ENCODE measurements around the gene SNRPA1. TPM values are rescaled to one million over a fixed set of nuclear protein-coding genes. Genes with fewer than 3 reads are reported as not detected.

The SNRPA1 gene
- total and polyA plus RNA-seq, 2 experiments from 2014 or later = 35.2 to 70.4 TPM

- Histone ChIP-seq H3K9me3 (ENCODE audit: low read depth) (no peaks in the 10 kb centered on the region), H3F3A (ENCODE audit: insufficient read depth) (no peaks in the 10 kb centered on the region), H4K20me1 (ENCODE audit: insufficient read depth) (no peaks in the 10 kb centered on the region), H3K4me3 (no peak overlapping the region), H3K36me3 (ENCODE audit: low read depth) (no peaks in the 10 kb centered on the region), H3K4me1 (ENCODE audit: insufficient read depth) (no peaks in the 10 kb centered on the region), H3K27ac (no peak overlapping the region), H3K4me2 (ENCODE audit: unreplicated experiment) (no peak overlapping the region), H3K9ac (no peak overlapping the region), H2AFZ (no peak overlapping the region), H3K9me2 (ENCODE audit: insufficient read depth) (no peaks in the 10 kb centered on the region), H3K27me3 (replicated peaks; ENCODE audit: insufficient read depth) (peaks cover 2% of the 10 kb centered on the region; the same call in 1 of the 2 replicates), H3K79me2 (ENCODE audit: insufficient read depth) (no peaks in the 10 kb centered on the region)
- WGBS, 2 experiments (ENCODE audit: low coverage in 1 of 2, low lambda C conversion rate in 2 of 2, missing lambda C conversion rate in 2 of 2) = 42 to 44% methylated on average over 17 of the region's 17 CpGs
- in situ Hi-C loops (cut with MboI) = no loop called here
- DNase-seq = no peak
- no peak for TF ChIP-seq EZH2phosphoT487 (IDR thresholded peaks at IDR 0.05; ENCODE audit: insufficient read depth, low read depth)
- TF ChIP-seq EZH2 (IDR thresholded peaks at IDR 0.05; ENCODE audit: insufficient read depth, poor library complexity, severe bottlenecking) = no peak
Measured at GRCh38 chr15:101327147-101327740, 32.2 kb upstream of the SNRPA1 start.

GRCh38 chr15:101326462-101327146 lies 31.6 kb upstream of the SNRPA1 start:
- 58 to 68% methylated on average over 20 to 21 of the region's 21 CpGs for WGBS, 2 experiments (ENCODE audit: low coverage in 1 of 2, low lambda C conversion rate in 2 of 2, missing lambda C conversion rate in 2 of 2)
- no peaks in the 10 kb centered on the region for H3K79me2 ChIP-seq (ENCODE audit: insufficient read depth)
- no peak overlapping the region for H3K4me2 ChIP-seq (ENCODE audit: unreplicated experiment)
- H3K4me3 ChIP-seq = no peak overlapping the region
- no peak overlapping the region for H3K27ac ChIP-seq
- no peaks in the 10 kb centered on the region for H3K9me2 ChIP-seq (ENCODE audit: insufficient read depth)
- in situ Hi-C loops (cut with MboI) = no loop called here
- TF ChIP-seq EZH2 (IDR thresholded peaks at IDR 0.05; ENCODE audit: insufficient read depth, poor library complexity, severe bottlenecking) (no peak), EZH2phosphoT487 (IDR thresholded peaks at IDR 0.05; ENCODE audit: insufficient read depth, low read depth) (no peak)
- no peaks in the 10 kb centered on the region for H3F3A ChIP-seq (ENCODE audit: insufficient read depth)
- H3K27me3 ChIP-seq (replicated peaks; ENCODE audit: insufficient read depth) = peaks cover 9% of the 10 kb centered on the region; the same call in 1 of the 2 replicates
- no peak for DNase-seq
- H3K36me3 ChIP-seq (ENCODE audit: low read depth) = no peaks in the 10 kb centered on the region
- H3K9ac ChIP-seq = no peak overlapping the region
- H3K9me3 ChIP-seq (ENCODE audit: low read depth) = no peaks in the 10 kb centered on the region
- H4K20me1 ChIP-seq (ENCODE audit: insufficient read depth) = no peaks in the 10 kb centered on the region
- no peaks in the 10 kb centered on the region for H3K4me1 ChIP-seq (ENCODE audit: insufficient read depth)
- no peak overlapping the region for H2AFZ ChIP-seq

GRCh38 chr15:101326026-101326315 lies 30.9 kb upstream of the SNRPA1 start:
- Histone ChIP-seq H3K36me3 (ENCODE audit: low read depth) (no peaks in the 10 kb centered on the region), H3K4me3 (no peak overlapping the region), H3K9ac (no peak overlapping the region), H4K20me1 (ENCODE audit: insufficient read depth) (no peaks in the 10 kb centered on the region), H3K27ac (no peak overlapping the region), H3K9me3 (ENCODE audit: low read depth) (no peaks in the 10 kb centered on the region), H3K4me1 (ENCODE audit: insufficient read depth) (no peaks in the 10 kb centered on the region), H3K9me2 (ENCODE audit: insufficient read depth) (no peaks in the 10 kb centered on the region), H2AFZ (no peak overlapping the region), H3K79me2 (ENCODE audit: insufficient read depth) (no peaks in the 10 kb centered on the region), H3K4me2 (ENCODE audit: unreplicated experiment) (no peak overlapping the region), H3F3A (ENCODE audit: insufficient read depth) (no peaks in the 10 kb centered on the region), H3K27me3 (replicated peaks; ENCODE audit: insufficient read depth) (peaks cover 10% of the 10 kb centered on the region; the same call in 1 of the 2 replicates)
- TF ChIP-seq EZH2 (IDR thresholded peaks at IDR 0.05; ENCODE audit: insufficient read depth, poor library complexity, severe bottlenecking) (no peak), EZH2phosphoT487 (IDR thresholded peaks at IDR 0.05; ENCODE audit: insufficient read depth, low read depth) (no peak)
- in situ Hi-C loops (cut with MboI) = no loop called here
- 72 to 74% methylated on average over 8 of the region's 8 CpGs for WGBS, 2 experiments (ENCODE audit: low coverage in 1 of 2, low lambda C conversion rate in 2 of 2, missing lambda C conversion rate in 2 of 2)
- DNase-seq = no peak

- Histone ChIP-seq H3K4me2 (ENCODE audit: unreplicated experiment) (no peak overlapping the region), H3K27me3 (replicated peaks; ENCODE audit: insufficient read depth) (peaks cover 10% of the 10 kb centered on the region; the same call in 1 of the 2 replicates), H3K9me3 (ENCODE audit: low read depth) (no peaks in the 10 kb centered on the region), H3K36me3 (ENCODE audit: low read depth) (no peaks in the 10 kb centered on the region), H3K4me3 (no peak overlapping the region), H3K9me2 (ENCODE audit: insufficient read depth) (no peaks in the 10 kb centered on the region), H3K9ac (no peak overlapping the region), H2AFZ (no peak overlapping the region), H3K4me1 (ENCODE audit: insufficient read depth) (no peaks in the 10 kb centered on the region), H4K20me1 (ENCODE audit: insufficient read depth) (no peaks in the 10 kb centered on the region), H3K79me2 (ENCODE audit: insufficient read depth) (no peaks in the 10 kb centered on the region), H3F3A (ENCODE audit: insufficient read depth) (no peaks in the 10 kb centered on the region), H3K27ac (no peak overlapping the region)
- TF ChIP-seq EZH2phosphoT487 (IDR thresholded peaks at IDR 0.05; ENCODE audit: insufficient read depth, low read depth) (no peak), EZH2 (IDR thresholded peaks at IDR 0.05; ENCODE audit: insufficient read depth, poor library complexity, severe bottlenecking) (no peak)
- 63 to 64% methylated on average over 19 of the region's 19 CpGs for WGBS, 2 experiments (ENCODE audit: low coverage in 1 of 2, low lambda C conversion rate in 2 of 2, missing lambda C conversion rate in 2 of 2)
- in situ Hi-C loops (cut with MboI) = no loop called here
- DNase-seq = no peak
Measured at GRCh38 chr15:101325263-101326025, 30.4 kb upstream of the SNRPA1 start.
